ENCODE measurements around the gene FAM90A1.
"Not testable (repeated sequence)": the region's sequence is repeated elsewhere in the genome, so short reads cannot be mapped to it uniquely, and the experiment has no call there.

DNA sequence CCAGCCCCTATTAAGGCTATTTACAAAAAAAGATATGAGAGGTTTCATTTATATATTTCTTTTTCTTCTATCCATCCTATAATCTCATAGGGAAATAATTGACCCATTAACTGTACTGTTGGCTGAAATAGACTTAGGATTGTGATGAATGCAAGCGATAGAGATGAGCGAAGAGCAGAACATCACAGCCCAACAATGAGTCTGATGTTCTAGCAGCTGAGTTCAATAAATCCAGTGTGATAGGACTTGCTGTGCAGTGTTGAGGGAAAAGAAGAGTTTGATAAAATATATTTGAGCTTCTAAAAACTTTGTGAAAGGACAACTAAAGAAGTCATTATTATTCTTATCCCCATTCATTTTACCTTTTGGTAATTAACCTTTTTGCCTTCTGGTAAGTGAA, 54.5 kb downstream of the FAM90A1 start:
- not testable (repeated sequence) for TF ChIP-seq POLR2A, POLR2AphosphoS5 (IDR thresholded peaks at IDR 0.05)
- TF ChIP-seq, protein P1, sequence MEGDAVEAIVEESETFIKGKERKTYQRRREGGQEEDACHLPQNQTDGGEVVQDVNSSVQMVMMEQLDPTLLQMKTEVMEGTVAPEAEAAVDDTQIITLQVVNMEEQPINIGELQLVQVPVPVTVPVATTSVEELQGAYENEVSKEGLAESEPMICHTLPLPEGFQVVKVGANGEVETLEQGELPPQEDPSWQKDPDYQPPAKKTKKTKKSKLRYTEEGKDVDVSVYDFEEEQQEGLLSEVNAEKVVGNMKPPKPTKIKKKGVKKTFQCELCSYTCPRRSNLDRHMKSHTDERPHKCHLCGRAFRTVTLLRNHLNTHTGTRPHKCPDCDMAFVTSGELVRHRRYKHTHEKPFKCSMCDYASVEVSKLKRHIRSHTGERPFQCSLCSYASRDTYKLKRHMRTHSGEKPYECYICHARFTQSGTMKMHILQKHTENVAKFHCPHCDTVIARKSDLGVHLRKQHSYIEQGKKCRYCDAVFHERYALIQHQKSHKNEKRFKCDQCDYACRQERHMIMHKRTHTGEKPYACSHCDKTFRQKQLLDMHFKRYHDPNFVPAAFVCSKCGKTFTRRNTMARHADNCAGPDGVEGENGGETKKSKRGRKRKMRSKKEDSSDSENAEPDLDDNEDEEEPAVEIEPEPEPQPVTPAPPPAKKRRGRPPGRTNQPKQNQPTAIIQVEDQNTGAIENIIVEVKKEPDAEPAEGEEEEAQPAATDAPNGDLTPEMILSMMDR (IDR thresholded peaks at IDR 0.05) = not testable (repeated sequence)

All from transverse colon (tissue), 4 donors.